DOHH2 (cell line): Measurements from ENCODE around the gene DNAJC11.

Experiments used
- H3F3A ChIP-seq: fragments of 200-600 bp; sonication (generic), shearing (Covaris generic); 2 replicates; pipeline ENCODE4 v1.6.0; 2016; ENCODE audit warnings: antibody characterized with exemption, mild to moderate bottlenecking; ENCODE audit not compliant: control insufficient read depth, insufficient read depth
- H3K27ac ChIP-seq: fragments of 200-600 bp; sonication (generic); 2 replicates; pipeline ENCODE4 v1.5.1; 2014; ENCODE audit warnings: low read depth, mild to moderate bottlenecking, low read length, moderate library complexity
- H3K27me3 ChIP-seq: fragments of 200-600 bp; sonication (generic); 2 replicates; pipeline ENCODE4 v1.6.1; 2014; ENCODE audit warnings: mild to moderate bottlenecking, low read length, mixed read lengths; ENCODE audit not compliant: control insufficient read depth
- H3K36me3 ChIP-seq: fragments of 200-600 bp; sonication (generic); 2 replicates; pipeline ENCODE4 v1.6.1; 2014; ENCODE audit warnings: mild to moderate bottlenecking, low read length, moderate library complexity, mixed read lengths; ENCODE audit not compliant: control insufficient read depth
- H3K4me1 ChIP-seq: fragments of 200-600 bp; sonication (generic); 2 replicates; pipeline ENCODE4 v1.6.1; 2014; ENCODE audit warnings: mild to moderate bottlenecking, low read length, mixed read lengths; ENCODE audit not compliant: control insufficient read depth
- H3K4me2 ChIP-seq: fragments of 200-600 bp; sonication (generic); 2 replicates; pipeline ENCODE4 v1.6.0; 2014; ENCODE audit warnings: mild to moderate bottlenecking, low read length, moderate library complexity
- H3K4me3 ChIP-seq: fragments of 200-600 bp; sonication (generic); 2 replicates; pipeline ENCODE4 v1.5.1; 2014; ENCODE audit warnings: mild to moderate bottlenecking, low read length, mixed read lengths
- H3K79me2 ChIP-seq: fragments of 200-600 bp; sonication (generic); 2 replicates; pipeline ENCODE4 v1.6.1; 2014; ENCODE audit warnings: mild to moderate bottlenecking, low read length, mixed read lengths; ENCODE audit not compliant: control insufficient read depth
- H3K9me2 ChIP-seq: fragments of 200-600 bp; sonication (generic); replicated peaks from 2 replicates; pipeline ENCODE4 v1.6.1; 2014; ENCODE audit warnings: mild to moderate bottlenecking, low read length, mixed read lengths; ENCODE audit not compliant: control insufficient read depth
- H3K9me3 ChIP-seq: fragments of 200-600 bp; sonication (generic); 2 replicates; pipeline ENCODE4 v1.6.1; 2014; ENCODE audit warnings: antibody characterized with exemption, low read length, mixed read lengths; ENCODE audit not compliant: control insufficient read depth, insufficient read depth
- H4K20me1 ChIP-seq: fragments of 200-600 bp; sonication (generic); 2 replicates; pipeline ENCODE4 v1.6.0; 2014; ENCODE audit warnings: low read depth, mild to moderate bottlenecking, antibody characterized with exemption, low read length, moderate library complexity; ENCODE audit not compliant: control insufficient read depth, insufficient read depth
- EZH2phosphoT487 ChIP-seq: fragments of 200-600 bp; sonication (generic); IDR thresholded peaks from 2 replicates; pipeline ENCODE4 v1.6.1; 2017; ENCODE audit warnings: borderline replicate concordance, mild to moderate bottlenecking, antibody characterized with exemption, low read length, moderate library complexity, mixed read lengths
- TF ChIP-seq, protein P1 (sequence below): fragments of 200-600 bp; sonication (generic); IDR thresholded peaks from one replicate; pipeline ENCODE4 v1.5.1; 2014; ENCODE audit warnings: antibody characterized with exemption, mild to moderate bottlenecking, low read depth, low read length; ENCODE audit not compliant: poor library complexity, severe bottlenecking

DNAJC11 gene

DNA sequence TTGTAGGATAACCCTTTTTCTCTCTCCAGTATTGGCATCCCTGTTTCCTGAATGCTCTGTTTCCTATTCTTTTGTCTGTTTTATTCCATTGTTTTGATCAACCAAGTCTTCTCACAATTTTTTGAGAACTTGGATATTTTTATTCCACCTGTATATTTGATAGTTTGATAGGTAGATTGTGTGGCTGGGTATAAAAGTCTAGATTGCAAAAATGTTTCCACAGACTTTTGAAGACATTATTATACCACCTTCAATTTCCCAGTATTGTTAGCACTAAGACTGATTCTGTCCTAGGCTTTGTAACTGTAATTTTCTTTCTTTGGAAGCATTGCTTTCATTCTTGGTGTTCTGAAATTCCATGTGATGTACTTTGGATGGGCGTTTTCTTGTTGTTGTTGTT lies 9.6 kb upstream of the DNAJC11 start:
- Histone ChIP-seq H3K79me2 (no peaks in the 10 kb centered on the region), H3K9me2 (no peaks in the 10 kb centered on the region), H3K9me3 (peaks cover 10% of the 10 kb centered on the region; the same call in 1 of the 2 replicates), H3K27ac (no peak overlapping the region), H3F3A (no peaks in the 10 kb centered on the region), H3K4me2 (no peak overlapping the region), H3K36me3 (no peaks in the 10 kb centered on the region), H3K27me3 (peaks cover 8% of the 10 kb centered on the region), H3K4me1 (no peaks in the 10 kb centered on the region), H3K4me3 (no peak overlapping the region), H4K20me1 (no peaks in the 10 kb centered on the region)
- TF ChIP-seq, protein P1, sequence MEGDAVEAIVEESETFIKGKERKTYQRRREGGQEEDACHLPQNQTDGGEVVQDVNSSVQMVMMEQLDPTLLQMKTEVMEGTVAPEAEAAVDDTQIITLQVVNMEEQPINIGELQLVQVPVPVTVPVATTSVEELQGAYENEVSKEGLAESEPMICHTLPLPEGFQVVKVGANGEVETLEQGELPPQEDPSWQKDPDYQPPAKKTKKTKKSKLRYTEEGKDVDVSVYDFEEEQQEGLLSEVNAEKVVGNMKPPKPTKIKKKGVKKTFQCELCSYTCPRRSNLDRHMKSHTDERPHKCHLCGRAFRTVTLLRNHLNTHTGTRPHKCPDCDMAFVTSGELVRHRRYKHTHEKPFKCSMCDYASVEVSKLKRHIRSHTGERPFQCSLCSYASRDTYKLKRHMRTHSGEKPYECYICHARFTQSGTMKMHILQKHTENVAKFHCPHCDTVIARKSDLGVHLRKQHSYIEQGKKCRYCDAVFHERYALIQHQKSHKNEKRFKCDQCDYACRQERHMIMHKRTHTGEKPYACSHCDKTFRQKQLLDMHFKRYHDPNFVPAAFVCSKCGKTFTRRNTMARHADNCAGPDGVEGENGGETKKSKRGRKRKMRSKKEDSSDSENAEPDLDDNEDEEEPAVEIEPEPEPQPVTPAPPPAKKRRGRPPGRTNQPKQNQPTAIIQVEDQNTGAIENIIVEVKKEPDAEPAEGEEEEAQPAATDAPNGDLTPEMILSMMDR: no peak
- no peak for TF ChIP-seq EZH2phosphoT487

DNA sequence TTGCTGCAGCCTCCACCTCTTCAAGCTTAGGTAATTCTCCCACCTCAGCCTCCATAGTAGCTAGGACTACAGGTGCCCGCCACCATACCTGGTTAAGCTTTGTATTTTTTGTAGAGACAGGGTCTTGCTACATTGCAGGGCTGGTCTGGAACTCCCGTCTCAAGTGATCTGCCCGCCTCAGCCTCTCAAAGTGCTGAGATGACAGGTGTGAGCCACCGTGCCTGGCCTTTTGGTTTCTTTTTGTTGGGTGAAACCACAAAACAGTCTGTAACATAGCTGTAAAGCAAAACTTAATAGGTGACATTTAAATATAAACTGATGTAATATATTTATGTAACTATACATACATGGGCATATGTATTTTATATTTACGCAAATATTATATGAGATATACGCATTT lies 3.1 kb upstream of the DNAJC11 start:
- Histone ChIP-seq H3K27ac (no peak overlapping the region), H3K4me1 (peaks cover 15% of the 10 kb centered on the region), H3K9me3 (no peaks in the 10 kb centered on the region), H3F3A (no peaks in the 10 kb centered on the region), H3K79me2 (peaks cover 19% of the 10 kb centered on the region), H3K4me3 (no peak overlapping the region), H3K36me3 (peaks cover 4% of the 10 kb centered on the region), H3K9me2 (no peaks in the 10 kb centered on the region), H4K20me1 (no peaks in the 10 kb centered on the region), H3K27me3 (peaks cover 8% of the 10 kb centered on the region), H3K4me2 (no peak overlapping the region)
- TF ChIP-seq, protein P1: no peak
- no peak for TF ChIP-seq EZH2phosphoT487

DNA sequence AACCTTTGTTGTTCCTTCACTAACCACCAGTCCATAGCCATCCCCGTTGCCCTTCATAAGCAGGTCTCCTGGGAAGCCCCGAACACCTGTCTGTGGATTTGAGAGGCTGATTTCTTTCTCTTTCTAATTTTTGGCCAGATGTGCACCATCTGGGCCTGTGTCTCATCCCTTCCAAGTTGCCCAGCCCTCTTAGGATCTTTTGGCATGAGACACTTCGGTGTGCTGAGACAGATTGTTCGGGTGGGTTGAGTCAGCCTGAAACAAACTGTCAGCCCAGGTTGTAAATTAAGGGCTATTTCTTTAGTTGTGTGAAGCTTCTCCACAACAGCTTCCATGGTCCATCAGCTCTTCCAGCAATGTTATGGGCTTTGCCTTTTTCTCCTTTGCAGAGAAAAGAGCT lies 1.4 kb upstream of the DNAJC11 start:
- Histone ChIP-seq H3K9me2 (no peaks in the 10 kb centered on the region), H3K27me3 (peaks cover 6% of the 10 kb centered on the region; the same call in 1 of the 2 replicates), H3K36me3 (peaks cover 15% of the 10 kb centered on the region), H3F3A (no peaks in the 10 kb centered on the region), H4K20me1 (0 out of 2 replicates have a peak, but pooled peaks cover 2% of the 10 kb centered on the region), H3K4me1 (peaks cover 16% of the 10 kb centered on the region), H3K4me3 (no peak overlapping the region), H3K4me2 (no peak overlapping the region), H3K79me2 (peaks cover 36% of the 10 kb centered on the region), H3K9me3 (no peaks in the 10 kb centered on the region), H3K27ac (no peak overlapping the region)
- TF ChIP-seq EZH2phosphoT487: no peak
- TF ChIP-seq, protein P1: no peak
